Mesodermal cell (in vitro differentiated cells): ENCODE measurements around the gene NEK6.
"Not testable (repeated sequence)": the region's sequence is repeated elsewhere in the genome, so short reads cannot be mapped to it uniquely, and the experiment has no call there.

Experiments used
- H3K27ac ChIP-seq: 2 replicates; pipeline ENCODE4 v1.7.0; 2013; ENCODE audit warnings: mild to moderate bottlenecking, low read depth, low read length, moderate library complexity; ENCODE audit not compliant: severe bottlenecking
- H3K36me3 ChIP-seq: 2 replicates; pipeline ENCODE4 v1.7.1; 2013; ENCODE audit warnings: mild to moderate bottlenecking, low read length, moderate library complexity; ENCODE audit not compliant: control insufficient read depth, insufficient read depth
- H3K4me1 ChIP-seq: one replicate; pipeline ENCODE4 v1.7.1; 2013; ENCODE audit warnings: mild to moderate bottlenecking, low read length; ENCODE audit not compliant: insufficient read depth, control insufficient read depth, poor library complexity, severe bottlenecking
- H3K4me3 ChIP-seq: 2 replicates; pipeline ENCODE4 v1.7.0; 2013; ENCODE audit warnings: low read length, control low read depth, mild to moderate bottlenecking; ENCODE audit not compliant: insufficient read depth, poor library complexity, severe bottlenecking; ENCODE audit errors: extremely low read depth
- H3K9me3 ChIP-seq: 2 replicates; pipeline ENCODE4 v1.7.1; 2013; ENCODE audit warnings: mild to moderate bottlenecking, low read length, moderate library complexity; ENCODE audit not compliant: control insufficient read depth
- WGBS, 2 experiments: methylation state at CpG; one replicate each; pipeline ENCODE4 v1.1.5; 2013; ENCODE audit warnings: missing lambda C conversion rate in 2 of 2; ENCODE audit not compliant: insufficient coverage in 2 of 2; 5-methylcytosine and 5-hydroxymethylcytosine counted together

The NEK6 gene

GRCh38 chr9:124228516-124228915 is 29.2 kb upstream of the NEK6 start:
- H3K36me3 ChIP-seq: no peaks in the 10 kb centered on the region
- no peaks in the 10 kb centered on the region for H3K4me1 ChIP-seq
- 83% methylated on average over 1 of the region's 2 CpGs; no CpG with 5 or more reads in 1 of the 2 experiments for WGBS, 2 experiments
- H3K4me3 ChIP-seq: no peak overlapping the region
- no peaks in the 10 kb centered on the region for H3K9me3 ChIP-seq
- no peak overlapping the region for H3K27ac ChIP-seq

GRCh38 chr9:124231095-124231737 is 26.5 kb upstream of the NEK6 start:
- no peaks in the 10 kb centered on the region for H3K4me1 ChIP-seq
- H3K9me3 ChIP-seq: no peaks in the 10 kb centered on the region
- H3K36me3 ChIP-seq: no peaks in the 10 kb centered on the region
- no peak overlapping the region for H3K4me3 ChIP-seq
- WGBS, 2 experiments: 90 to 100% methylated on average over 4 to 5 of the region's 8 CpGs
- H3K27ac ChIP-seq: no peak overlapping the region

GRCh38 chr9:124238546-124239140 is 19.1 kb upstream of the NEK6 start:
- 91 to 92% methylated on average over 2 to 4 of the region's 5 CpGs for WGBS, 2 experiments

GRCh38 chr9:124239249-124240073 is 18.3 kb upstream of the NEK6 start:
- WGBS, 2 experiments: 84 to 87% methylated on average over 5 to 6 of the region's 7 CpGs
- Histone ChIP-seq H3K4me3 (no peak overlapping the region), H3K4me1 (peaks cover 6% of the 10 kb centered on the region), H3K27ac (no peak overlapping the region), H3K9me3 (no peaks in the 10 kb centered on the region), H3K36me3 (no peaks in the 10 kb centered on the region)

More at GRCh38 chr9:124238546-124239140, 19.1 kb upstream of the NEK6 start:
- H3K27ac ChIP-seq: no peak overlapping the region
- peaks cover 6% of the 10 kb centered on the region for H3K4me1 ChIP-seq
- H3K36me3 ChIP-seq: no peaks in the 10 kb centered on the region
- H3K9me3 ChIP-seq: no peaks in the 10 kb centered on the region
- no peak overlapping the region for H3K4me3 ChIP-seq

- H3K36me3 ChIP-seq: no peaks in the 10 kb centered on the region
- H3K4me1 ChIP-seq: peaks cover 6% of the 10 kb centered on the region
- H3K9me3 ChIP-seq: no peaks in the 10 kb centered on the region
- 67 to 72% methylated on average over 14 to 19 of the region's 24 CpGs for WGBS, 2 experiments
- no peak overlapping the region for H3K4me3 ChIP-seq
- peak overlapping the region; percentile 53 for H3K27ac ChIP-seq
Observed at GRCh38 chr9:124242331-124243194, 15.2 kb upstream of the NEK6 start.

- peaks cover 19% of the 10 kb centered on the region for H3K4me1 ChIP-seq
- not testable (repeated sequence) for H3K36me3 ChIP-seq, H3K27ac ChIP-seq, H3K4me3 ChIP-seq, H3K9me3 ChIP-seq
- WGBS, 2 experiments: 91 to 100% methylated on average over 3 to 4 of the region's 5 CpGs
Observed at GRCh38 chr9:124247393-124247792, 10.4 kb upstream of the NEK6 start.

- Histone ChIP-seq H3K9me3 (no peaks in the 10 kb centered on the region), H3K27ac (no peak overlapping the region), H3K4me3 (no peak overlapping the region), H3K4me1 (peaks cover 16% of the 10 kb centered on the region), H3K36me3 (no peaks in the 10 kb centered on the region)
- WGBS, 2 experiments: 92 to 95% methylated on average over 3 of the region's 3 CpGs
Observed at GRCh38 chr9:124248066-124248465, 9.7 kb upstream of the NEK6 start.

GRCh38 chr9:124248960-124249359 is 8.8 kb upstream of the NEK6 start:
- Histone ChIP-seq H3K9me3 (no peaks in the 10 kb centered on the region), H3K4me1 (peaks cover 19% of the 10 kb centered on the region), H3K36me3 (no peaks in the 10 kb centered on the region), H3K4me3 (no peak overlapping the region), H3K27ac (no peak overlapping the region)
- WGBS, 2 experiments: 96 to 97% methylated on average over 3 of the region's 4 CpGs

- Histone ChIP-seq H3K4me3 (no peak overlapping the region), H3K9me3 (no peaks in the 10 kb centered on the region), H3K27ac (no peak overlapping the region), H3K4me1 (peaks cover 26% of the 10 kb centered on the region), H3K36me3 (no peaks in the 10 kb centered on the region)
- WGBS, 2 experiments: 82% methylated on average over 3 of the region's 4 CpGs; no CpG with 5 or more reads in 1 of the 2 experiments
Observed at GRCh38 chr9:124251204-124251603, 6.5 kb upstream of the NEK6 start.
